ENCODE measurements around the gene SPRED1.
A peak's percentile ranks its signal among the peaks of the same experiment; 100 is the strongest.
"Not testable (repeated sequence)": the region's sequence is repeated elsewhere in the genome, so short reads cannot be mapped to it uniquely, and the experiment has no call there.

SPRED1 gene

GRCh38 chr15:38237021-38237420 lies 15.6 kb upstream of the SPRED1 start:
- DNase-seq: not testable (repeated sequence)

- DNase-seq: no peak
Measured at GRCh38 chr15:38238311-38238710, 14.3 kb upstream of the SPRED1 start.

DNA sequence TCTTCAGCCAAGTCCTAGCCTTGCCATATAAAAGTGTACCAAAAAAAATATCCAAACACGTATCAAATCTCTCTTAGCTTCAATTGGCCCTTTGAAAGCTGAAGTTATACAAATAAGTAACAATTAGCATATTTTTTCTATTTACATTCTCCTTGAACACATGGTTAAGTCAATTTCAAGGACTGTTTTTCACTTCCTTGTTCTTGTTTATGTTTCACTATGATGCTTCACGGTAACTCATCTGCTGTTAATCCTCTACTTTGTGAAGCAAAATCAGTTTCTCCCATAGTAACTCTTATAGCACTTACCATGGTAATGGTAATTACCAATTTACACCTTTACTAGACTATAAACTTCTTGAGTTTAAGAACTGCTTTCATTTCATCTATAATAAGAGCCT lies 10.6 kb upstream of the SPRED1 start:
- no peak for DNase-seq

- no peak for DNase-seq
Measured at GRCh38 chr15:38243278-38244055, 9.2 kb upstream of the SPRED1 start.

DNA sequence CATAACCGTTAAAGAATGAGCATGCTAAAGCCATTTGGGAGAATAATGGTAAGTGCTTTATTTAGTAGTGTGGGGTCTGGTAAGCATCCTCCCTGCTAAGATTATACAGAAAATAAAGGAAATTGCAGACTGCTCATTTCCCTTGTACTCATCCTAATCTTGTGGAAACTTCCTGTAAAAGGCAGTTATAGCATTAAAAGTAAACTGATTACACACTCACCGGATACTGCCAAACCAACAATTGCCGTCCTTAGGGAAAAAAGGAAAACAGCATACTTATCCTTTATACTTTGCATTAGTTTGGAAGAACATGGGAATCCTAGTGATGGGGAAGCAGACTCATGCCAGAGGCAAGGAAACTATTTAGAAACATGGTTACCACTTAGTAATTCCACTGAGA lies 5.3 kb upstream of the SPRED1 start:
- no peak for DNase-seq

GRCh38 chr15:38253351-38253781 lies 730 bp downstream of the SPRED1 start:
- DNase-seq: no peak

- DNase-seq: peak; percentile 44 to 77
Measured at GRCh38 chr15:38254051-38254883, 1.6 kb downstream of the SPRED1 start.

- no peak for DNase-seq
Measured at GRCh38 chr15:38255690-38256089, 3.1 kb downstream of the SPRED1 start.

GRCh38 chr15:38257676-38258075 lies 5.0 kb downstream of the SPRED1 start:
- no peak for DNase-seq

DNA sequence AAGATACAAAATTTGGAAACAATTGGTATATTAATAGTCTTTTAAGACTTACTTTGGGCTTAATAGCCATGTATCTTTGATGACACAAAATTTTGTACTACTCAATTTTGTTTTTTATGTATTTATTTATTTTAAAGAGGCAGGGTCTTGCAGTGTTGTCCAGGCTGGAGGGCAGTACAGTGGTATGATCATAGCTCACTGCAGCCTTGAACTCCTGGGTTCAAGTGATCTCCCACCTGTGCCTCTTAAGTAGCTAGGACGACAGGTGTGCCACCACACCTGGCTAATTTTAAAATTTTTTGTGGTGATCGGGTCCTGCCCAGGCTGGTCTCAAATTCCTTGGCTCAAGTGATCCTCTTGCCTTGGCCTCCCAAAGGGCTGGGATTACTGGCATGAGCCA lies 6.5 kb downstream of the SPRED1 start:
- DNase-seq: no peak

GRCh38 chr15:38260077-38260476 lies 7.4 kb downstream of the SPRED1 start:
- no peak for DNase-seq

DNA sequence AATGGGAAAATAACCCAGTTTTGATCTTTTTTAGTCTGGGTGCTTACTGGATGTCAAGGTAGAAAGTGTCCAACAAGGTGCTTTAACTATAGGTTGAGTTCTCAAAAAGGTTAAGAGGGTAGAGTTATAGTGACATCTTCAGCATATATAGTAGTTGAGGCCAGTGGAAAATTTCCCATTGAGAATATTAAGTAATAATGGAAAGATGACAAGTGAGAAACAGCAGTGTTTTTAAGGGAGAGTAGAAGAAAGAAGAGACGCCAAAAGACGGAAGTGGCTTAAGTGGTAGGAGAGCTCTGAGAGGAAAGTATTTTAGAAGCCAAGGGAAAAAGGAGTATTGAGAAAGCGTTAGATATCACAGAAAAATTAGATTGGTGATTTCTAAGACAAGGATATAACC lies 10.6 kb downstream of the SPRED1 start:
- DNase-seq: no peak

DNA sequence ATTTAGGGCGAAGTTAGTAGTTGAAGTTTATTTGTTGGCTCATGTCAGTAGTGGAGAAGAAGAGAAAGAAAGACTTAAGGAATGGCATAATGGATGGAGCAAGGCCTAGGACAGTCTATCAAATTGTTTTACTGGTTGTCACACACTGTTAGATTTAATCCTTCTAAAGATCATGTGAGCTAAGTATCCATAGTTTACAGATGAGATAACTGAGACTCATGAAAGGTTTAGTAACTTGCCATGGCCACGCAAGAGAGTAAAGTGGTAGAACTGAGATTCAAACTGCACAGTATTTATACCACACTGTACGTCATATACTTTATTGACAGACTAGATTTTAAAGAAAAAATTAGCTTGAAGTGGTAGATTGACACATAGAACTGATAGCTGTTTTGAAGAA lies 11.4 kb downstream of the SPRED1 start:
- DNase-seq: no peak

DNA sequence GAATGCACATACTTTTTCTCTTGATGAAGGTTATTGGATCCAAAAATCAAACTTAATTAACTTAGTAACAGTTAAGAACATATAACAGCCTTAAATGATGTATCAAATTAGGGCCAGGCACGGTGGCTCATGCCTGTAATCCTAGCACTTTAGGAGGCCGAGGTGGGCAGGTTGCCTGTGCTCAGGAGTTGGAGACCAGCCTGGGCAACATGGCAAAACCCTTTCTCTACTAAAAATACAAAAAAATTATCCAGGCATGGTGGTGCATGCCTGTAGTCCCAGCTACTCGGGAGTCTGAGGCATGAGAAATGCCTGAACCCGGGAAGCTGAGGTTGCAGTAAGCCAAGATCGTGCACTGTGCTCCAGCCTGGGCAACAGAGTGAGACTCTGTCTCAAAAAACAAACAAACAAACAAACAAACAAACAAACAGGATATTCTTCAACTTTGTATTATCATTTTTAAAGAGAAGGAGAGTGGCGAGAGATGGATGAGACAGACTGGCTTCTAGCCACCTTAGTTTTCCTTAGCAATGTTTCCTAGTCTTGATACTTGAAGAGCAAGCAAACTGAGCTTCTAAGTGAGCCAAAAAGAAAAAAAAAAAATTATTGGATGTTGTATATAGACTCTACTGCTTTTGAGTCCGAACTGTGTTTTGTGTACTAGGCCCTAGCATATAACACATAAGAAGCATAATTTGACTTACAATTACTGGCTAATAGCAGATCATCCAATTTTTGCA lies 13.8 kb downstream of the SPRED1 start:
- DNase-seq: no peak

DNA sequence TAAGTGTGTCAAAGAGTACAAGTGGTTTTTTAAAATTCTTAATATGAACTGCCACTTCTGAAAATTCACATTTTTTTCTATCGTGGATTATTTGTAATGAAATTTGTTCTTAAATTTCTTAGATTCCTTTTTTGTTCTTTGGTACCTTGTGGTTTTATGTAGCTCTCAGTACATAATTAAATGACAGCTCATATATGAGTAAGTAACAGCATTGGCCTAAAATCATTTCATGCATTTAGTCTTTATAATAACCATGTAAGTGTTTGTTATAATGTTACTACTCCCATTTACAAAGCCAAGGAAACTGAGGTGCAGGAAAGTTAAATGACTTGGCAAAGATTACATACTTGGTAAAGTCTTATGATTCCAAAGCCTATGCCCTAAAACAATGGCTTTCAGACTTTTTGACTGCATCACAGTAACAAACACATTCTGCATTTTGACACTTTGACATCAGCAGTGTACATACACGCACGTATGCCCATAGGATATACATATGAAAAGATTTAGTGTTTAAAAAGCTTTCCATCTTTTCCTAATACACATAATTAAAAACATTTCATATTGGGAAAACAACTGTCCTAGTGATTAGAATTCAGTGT lies 14.9 kb downstream of the SPRED1 start:
- no peak for DNase-seq

DNA sequence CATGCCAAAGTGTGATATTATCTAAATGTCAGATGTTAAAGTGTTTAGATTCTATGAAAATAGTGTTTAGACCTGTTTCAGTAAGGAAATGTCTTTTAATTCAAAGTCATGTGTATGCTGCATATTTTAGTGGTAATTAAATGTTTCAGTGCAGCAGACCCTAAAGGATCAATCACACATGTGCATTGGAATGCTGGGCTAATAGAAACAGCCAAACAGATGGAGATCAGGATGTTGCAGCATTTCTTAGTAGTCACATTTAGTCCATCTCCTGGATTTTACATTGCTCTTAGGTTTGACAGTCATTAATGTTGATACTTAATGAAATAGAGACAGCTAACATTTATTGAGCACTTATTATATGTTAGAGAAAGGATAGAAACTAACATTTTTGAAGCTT lies 18.5 kb downstream of the SPRED1 start:
- no peak for DNase-seq

GRCh38 chr15:38271895-38272294 lies 19.3 kb downstream of the SPRED1 start:
- no peak for DNase-seq

DNA sequence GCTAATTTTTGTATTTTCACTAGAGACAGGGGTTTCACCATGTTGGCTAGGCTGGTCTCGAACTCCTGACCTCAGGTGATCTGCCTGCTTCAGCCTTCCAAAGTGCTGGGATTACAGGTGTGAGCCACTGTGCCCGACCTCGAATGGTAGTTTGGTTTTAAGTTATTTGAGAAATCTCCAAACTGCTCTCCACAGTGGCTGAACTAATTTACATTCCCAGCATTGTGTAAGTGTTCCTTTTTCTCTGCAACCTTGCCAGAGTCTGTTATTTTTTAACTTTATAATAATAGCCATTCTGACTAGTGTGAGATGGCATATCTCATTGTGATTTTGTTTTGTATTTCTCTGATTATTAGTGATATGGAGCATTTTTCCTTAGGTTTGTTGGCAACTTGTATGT lies 19.8 kb downstream of the SPRED1 start:
- DNase-seq: not testable (repeated sequence)

DNA sequence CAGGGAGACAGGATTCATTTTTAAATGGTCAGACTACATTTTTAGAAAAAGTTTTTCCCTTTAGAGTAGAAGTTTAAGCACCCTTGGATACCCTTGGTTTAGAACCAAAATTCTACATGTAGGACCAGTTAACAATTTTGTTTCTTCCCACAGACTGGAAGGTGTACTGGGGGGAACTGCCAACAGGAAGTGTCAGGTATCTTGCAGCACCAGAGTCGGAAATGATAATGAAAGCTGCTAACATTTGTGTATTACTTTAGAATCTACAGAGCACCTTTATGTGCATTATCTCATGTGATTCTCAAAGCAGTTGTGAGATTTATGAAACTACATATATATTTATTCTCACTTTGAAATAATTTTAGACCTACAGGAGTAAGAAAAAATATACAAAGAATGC lies 21.5 kb downstream of the SPRED1 start:
- no peak for DNase-seq

DNA sequence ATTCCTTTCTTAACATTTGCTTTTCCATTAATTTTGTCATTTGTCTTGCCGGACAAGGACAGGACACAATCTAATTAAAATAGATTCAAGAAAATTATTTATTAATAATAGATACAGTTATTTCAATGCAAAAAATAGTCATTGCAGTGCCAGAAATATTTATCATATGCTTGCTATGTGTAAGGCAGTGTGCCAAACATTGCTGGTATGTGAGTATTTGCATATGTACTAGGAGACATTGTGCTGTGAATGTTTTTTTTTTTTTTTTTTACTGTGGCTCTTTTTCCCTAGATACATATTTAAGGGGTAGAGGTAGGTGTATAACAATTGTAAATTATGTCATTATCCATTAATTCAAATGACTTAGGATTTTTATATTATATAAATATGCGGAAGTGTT lies 23.3 kb downstream of the SPRED1 start:
- no peak for DNase-seq

DNA sequence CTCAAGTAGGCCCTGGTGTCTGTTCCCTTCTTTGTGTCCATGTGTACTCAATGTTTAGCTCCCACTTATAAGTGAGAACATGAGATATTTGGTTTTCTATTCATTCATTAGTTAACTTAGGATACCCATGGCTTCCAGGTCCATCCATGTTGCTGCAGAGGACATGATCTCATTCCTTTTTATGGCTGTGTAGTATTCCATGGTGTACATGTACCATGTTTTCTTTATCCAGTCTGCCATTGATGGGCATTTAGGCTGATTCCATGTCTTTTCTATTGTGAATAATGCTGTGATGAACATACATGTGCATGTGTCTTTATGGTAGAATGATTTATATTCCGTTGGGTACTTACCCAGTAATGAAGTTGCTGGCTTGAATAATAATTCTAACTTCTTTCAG lies 24.6 kb downstream of the SPRED1 start:
- DNase-seq: not testable (repeated sequence)

- DNase-seq: no peak
Measured at GRCh38 chr15:38281031-38281430, 28.4 kb downstream of the SPRED1 start.

DNA sequence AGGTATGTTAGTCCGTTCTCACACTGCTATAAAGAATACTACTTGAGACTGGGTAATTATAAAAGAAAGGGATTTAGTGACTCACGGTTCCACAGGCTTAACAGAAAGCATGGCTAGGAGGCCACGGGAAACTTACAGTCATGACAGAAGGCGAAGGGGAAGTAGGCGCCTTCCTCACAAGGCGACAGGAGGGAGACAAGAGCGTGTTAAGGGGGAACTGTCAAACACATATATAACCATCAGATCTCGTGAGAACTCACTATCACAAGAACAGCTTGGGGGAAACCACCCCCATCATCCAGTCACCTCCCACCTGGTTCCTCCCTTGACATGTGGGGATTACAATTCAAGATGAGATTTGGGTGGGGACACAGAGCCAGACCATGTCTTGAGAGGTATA lies 30.4 kb downstream of the SPRED1 start:
- DNase-seq: no peak

Measured in NCI-H2081 (cell line).